HG02759 (cell line): ENCODE measurements around the gene RABGAP1.

ENCODE experiments used
- ATAC-seq: cut with Tn5 transposase; IDR thresholded peaks from one replicate; pipeline ENCODE4 v1.9.1; 2021; ENCODE audit warnings: mild to moderate bottlenecking, moderate library complexity; ENCODE audit not compliant: unreplicated experiment

The RABGAP1 gene

DNA sequence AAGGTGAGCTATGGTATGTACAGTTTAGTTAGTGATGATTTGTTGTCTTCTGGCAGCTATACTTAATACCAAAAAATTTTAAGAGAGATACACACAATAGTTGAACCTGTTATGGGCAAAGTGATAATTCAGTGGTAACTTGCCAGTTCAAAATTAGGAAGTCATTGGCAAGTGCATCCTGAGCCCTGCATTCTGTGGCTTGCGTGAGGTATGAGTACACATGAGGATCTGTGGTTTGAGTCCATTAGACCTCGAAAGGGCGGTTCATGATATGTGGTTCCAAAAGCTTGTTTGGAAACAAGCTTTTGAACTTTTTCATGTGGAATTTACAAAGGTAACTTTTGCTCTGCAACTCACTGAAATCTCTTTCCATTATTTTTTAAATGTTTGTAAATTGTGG lies 139.6 kb downstream of the RABGAP1 start:
- ATAC-seq = no peak

DNA sequence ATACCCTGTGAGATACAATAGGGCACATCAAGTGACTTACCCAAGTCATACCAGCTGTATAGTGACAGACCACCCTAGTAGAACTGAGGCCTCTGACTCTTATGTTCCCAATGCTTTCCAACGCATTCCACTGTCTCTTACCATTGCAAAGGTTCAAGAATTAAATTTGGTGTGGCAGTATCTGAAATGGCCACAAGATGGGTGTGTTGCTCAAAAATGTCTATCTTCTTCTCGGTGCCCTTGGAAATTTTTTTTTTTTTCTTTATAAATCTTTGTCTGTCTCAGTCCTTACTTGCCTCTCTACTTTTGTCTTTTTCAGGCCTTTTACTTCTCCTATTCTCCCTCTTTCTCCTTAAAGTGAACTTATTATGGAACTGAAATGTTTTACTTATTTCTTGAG lies 141.0 kb downstream of the RABGAP1 start:
- no peak for ATAC-seq

DNA sequence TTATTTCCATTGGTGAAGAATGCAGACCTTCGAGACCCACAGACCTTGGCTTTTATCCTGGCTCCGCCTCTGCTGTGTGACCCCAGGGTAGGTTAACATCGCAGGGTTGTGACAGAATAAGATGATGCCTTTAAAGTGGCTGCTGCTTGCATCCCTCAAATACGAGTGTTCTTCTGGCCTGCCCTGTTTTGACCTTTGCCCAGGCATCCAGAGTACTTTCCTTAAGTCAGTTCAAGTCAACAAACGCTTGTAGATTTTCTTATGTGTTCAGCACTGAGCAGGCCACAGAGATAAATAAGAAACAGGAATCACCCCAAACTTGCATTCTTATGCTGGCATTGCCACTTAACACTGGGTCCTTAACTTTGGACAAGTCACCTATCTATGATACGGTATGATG lies 142.9 kb downstream of the RABGAP1 start:
- ATAC-seq = no peak

DNA sequence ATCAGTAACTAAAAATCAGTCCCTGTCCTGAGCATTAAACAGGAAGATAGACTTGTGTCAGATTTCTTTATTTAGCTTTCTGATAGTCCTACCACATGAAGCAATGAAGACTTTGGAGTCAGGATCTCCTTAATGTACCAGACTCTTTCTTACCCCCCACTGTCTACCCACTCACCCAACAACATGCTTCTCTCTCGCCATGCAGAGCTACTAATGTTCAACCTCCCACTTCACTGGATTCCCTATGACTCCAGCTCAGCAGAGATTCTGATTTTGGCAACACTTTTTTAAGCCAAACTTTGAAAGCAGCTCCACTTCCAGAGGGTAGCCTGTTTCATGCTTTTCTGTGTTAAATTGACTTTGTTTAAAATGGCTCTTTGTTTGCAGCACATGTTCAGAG lies 143.4 kb downstream of the RABGAP1 start:
- ATAC-seq = no peak

DNA sequence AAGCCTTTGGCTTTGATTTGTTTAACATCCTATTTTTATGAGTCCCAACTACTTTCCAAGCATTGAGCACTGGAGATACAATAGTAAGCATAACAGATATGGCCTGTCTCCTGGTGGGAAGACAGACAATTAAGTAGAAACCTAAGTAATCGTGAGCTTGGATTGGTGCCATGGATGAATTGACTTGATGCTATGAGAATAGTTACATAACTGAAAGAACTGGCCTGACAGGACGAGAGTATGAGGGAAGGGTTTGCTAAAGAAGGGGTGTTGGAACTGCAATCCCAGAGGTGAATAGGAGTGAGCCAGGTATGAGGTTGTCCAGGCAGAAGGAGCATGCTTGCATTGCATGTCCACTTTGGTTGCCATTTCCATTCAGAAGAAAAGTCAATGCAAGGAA lies 145.1 kb downstream of the RABGAP1 start:
- ATAC-seq = no peak

DNA sequence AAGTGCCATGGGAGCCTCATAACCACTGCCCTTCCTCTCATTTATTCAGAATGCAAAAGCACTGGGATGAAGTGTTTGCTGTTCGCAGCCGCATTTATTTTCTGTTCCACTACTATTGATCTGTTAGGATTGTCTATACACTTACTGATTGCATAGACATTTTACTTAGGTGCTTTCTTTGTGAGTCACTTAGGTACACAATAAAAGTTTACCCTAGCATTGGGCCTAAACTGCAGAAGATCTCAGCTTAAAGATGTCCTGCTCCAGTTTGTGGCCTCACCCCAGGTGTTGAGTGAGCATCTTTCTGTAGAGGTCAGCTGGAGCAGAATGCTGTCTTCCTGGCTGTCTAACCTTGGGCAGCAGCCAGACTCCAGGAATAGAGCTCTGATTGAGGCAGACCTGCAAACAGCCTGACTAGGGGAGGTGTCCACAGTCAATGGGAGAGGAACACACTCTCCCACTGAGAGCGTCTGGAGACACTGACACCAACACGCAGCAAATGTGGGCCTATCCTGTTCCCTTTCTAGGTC lies 146.6 kb downstream of the RABGAP1 start:
- ATAC-seq = no peak

DNA sequence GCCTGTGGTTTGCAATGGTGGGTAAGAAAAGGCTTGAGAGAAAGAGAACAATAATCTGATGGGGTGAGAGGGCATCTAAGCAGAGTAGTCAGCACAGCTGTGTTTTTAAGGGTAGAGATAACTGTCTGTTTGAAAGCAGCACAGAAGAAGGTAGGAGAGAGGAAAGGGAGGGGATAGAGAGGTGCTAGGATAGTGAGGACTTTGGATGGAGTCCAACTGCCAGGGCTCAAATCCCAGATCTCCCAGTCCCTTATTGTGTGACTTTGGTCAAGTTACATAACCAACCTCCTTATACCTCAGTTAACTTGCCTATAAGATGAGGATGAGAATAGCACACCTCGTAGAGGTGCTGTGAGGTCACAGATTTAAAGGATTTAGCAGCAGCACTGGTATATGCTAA lies 148.2 kb downstream of the RABGAP1 start:
- ATAC-seq = no peak

DNA sequence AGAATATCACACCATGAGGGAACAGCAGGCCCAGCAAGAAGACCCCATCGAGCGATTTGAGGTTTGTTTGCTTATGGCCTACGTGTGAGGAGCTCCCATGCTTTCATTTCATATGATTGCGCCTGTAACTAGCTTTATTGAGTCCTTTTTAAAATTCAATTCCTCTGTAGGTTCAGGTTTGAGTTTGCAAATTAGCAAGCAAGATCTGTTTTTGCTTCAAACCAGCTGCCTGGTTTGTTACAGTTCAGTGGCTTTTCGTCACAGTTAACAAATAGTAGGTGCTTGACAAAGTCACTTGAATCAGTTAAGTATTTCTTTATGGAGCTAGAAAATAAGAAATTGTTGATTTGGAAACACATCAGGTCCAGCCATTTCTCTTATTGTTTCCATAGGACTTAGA lies 149.0 kb downstream of the RABGAP1 start:
- ATAC-seq = no peak

DNA sequence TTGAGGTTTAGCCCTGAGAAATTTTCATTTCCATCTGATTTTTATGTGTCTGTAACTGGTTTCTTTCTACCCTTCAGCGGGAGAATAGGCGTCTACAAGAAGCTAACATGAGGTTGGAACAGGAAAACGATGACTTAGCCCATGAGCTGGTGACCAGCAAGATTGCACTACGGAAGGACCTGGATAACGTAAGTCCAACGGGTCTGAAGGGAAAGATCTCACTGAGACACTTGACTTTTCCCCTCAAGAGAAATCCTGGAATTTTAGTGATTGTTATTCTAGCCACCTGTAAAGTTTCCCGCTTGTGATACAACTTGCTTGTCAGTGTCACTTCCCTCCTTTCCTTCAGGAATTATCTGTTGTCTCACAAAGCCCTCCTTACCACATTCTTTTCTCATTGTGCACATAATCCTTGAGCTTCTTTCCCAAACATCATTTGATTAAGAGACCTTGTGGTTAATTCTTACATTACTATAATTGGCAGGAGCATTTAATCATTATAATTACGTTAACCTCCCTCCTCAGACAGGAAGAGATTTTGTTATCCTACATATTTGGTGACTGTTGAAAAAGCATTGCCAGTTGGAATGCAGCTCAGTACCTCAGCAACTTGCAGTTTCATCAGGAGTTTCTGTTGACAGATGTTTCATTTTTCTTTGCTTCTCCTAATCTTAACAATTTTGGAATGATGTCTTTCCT lies 149.5 kb downstream of the RABGAP1 start:
- no peak for ATAC-seq

DNA sequence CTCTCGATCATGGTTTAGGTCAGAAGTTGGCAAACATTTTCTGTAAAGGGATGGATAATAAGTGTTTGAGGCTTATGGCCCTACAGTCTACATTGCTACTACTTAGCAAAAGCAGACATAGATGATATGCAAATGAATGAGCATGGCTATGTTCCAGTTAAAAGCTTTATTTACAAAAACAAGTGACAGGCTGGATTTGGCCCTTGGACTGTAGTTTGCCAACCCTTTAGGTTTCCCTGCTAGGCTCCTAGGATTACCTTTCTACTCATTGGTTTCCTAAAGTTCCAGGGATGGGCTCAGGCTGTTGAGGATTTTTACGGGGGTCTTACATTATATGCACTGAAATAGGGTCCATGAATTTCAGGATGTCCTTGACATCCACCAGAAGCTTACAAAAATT lies 150.1 kb downstream of the RABGAP1 start:
- no peak for ATAC-seq

DNA sequence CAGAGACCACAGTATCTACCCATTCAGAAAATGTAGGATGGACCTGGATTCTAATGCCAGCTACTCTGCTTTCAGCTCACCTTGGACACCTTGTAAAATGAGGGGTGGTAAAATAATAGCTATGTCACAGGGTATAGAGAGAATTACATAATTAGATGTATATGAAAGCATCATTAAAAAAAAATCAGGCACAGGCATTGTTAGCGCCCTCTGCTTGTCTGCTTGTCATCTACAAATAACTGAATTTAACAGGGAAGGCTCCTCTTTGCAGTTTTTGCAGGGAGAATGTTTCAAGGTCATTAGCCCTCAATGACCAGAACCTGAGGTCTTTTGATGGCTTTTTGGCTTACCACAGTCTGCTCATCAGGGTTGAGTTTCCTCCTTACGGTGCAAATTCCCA lies 150.6 kb downstream of the RABGAP1 start:
- no peak for ATAC-seq

DNA sequence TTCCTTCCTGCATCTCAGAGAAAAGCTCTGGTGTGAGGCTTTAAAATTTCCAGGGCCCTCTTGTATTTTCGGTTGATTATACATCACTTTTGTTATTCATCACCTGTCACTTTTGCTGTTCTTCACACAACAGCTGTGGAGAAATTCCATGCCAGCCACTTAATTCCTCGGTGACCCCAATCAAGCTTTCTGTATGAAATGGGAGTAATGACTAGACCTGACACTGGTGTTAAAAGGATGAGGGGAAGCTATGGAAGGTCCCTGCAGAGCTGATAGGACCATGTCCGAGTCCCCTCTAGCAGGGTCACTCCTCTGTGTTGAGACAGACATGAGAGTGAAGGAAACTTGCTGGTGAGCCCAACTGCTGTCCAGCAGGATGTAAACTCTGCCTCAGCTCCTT lies 152.3 kb downstream of the RABGAP1 start:
- no peak for ATAC-seq

DNA sequence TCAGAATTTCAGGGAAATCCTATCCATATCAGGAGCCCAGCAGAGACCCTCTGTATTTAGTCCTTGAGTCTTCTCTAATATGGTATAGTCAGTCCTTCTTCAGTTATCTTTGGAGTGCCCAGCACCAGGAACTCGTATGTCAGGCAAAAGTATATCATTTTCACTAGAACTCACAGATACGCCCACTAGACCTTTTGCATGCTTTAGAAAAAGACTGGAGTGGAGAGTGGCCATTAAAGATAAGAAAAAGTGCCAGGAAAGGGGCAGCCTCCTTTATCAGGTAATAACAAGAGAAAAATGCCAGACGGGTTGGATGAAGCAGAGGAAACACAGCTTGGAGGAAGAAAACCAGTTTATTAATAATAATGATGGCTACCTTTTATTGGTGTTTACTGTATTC lies 156.2 kb downstream of the RABGAP1 start:
- no peak for ATAC-seq

DNA sequence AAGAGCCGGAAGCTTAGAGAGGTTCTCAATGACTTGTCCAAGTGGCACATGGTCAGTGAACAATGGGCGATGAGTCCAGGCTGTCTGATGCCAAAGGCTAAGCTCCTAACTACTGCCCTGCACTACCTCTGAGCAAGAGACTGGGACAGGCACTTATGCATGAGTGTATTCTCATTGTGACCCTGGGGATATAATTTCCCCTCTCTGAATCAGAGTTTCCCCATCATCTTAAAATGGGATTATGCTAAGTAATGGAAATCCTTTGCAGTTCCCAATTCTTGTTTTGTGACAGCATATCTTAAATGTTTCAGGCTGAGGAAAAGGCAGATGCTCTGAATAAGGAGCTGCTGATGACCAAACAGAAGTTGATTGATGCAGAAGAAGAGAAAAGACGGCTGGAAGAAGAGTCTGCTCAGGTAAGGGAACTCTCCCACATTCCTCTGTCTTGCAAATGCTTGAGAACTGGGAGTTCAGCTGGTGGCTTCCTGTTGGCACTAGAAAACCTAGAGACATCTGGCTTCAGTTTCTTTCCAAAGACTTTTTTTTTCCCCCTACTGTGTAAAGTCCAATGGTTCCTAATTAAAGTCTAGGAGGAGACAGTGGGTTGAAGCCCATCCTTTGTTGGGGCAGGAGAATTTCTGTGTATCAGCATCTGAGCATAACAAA lies 156.7 kb downstream of the RABGAP1 start:
- no peak for ATAC-seq

DNA sequence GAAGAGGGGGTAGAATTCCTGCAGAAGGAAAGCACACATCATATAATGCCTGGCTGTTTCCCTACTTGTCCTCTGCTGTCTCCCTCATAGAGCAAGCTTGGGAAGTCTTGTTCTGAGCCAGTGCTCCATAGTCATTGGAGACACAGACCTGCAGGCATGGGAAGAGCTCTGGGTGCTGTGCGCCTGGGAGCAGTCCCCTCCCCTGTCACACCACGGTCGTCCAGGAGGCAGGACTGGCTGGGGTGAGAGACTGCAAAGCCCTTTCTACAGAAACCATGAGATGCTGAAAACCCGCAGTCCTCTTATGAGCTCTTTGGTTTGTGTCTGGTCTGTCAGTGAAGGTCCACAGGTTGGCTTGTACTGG lies 157.3 kb downstream of the RABGAP1 start:
- no peak for ATAC-seq

DNA sequence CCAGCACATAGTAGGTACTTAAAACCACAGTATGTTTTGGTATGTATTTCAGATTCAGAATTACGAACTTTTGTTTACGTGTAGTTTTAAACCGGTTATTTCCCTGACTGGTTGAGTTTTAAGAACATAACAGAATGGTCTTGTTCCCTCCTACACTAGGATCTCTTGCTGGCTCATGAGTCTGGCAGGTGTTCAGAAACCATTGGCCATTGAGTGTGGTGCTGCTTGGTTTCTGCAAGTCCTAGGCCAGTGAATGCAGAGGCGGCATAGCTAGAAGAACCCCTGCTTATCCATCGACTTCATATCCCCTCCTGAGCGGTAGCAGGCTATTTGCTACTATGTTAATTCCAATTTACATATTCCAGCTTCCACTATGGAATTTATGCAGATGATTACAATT lies 158.2 kb downstream of the RABGAP1 start:
- ATAC-seq = no peak

DNA sequence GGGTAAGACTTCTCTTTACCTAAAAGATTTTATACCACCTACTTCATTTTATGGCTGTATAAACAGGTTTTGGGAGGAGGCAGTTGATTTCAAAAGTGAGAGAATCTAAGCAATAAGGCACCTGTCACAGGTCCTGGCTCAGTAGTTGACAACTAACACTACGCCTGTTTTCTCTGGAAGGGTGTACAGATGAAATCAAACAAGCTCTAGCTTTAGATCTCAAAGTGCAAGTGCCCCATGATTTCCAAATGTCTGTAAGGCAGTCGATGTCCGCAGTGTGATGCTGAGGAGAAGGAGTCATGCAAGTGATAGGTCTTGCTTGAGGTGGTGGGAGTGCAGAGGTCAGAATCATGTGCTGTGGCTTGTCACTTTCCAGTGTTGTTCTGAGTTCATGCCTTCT lies 158.7 kb downstream of the RABGAP1 start:
- no peak for ATAC-seq

DNA sequence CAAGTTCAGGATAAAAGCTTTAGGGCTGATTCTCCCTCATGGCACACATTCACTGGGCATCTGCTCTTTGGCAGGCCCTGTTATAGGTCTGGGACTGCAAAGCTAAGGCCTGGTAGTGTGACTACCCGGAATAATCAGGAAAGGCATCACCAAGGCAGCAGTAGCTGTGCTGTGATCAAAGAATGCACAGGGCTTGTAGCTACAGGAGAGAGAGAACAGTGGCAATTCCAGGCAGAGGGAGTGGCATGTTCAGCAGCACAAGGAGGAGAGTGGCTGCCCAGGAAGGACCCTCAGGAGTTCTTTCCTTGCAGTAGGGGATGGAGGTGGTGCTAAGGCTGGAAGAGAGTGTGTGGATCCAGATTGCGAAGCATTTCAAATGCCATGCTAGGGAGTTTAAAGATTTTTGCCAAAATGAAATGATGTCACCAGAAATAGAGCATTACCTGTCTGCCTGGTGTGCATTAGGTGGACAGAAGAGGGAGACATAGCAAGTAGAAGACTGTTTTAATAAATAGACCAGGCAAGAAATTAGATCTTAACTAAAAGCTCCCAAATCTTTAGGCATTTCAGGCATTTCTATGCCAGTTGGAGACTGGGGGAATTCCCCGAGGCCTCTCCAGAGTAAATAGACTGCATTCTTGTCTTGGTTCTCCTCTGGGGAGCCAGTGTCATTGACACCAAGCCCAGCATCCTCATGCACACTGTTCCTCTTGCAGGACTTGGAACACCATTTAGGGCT lies 161.7 kb downstream of the RABGAP1 start:
- no peak for ATAC-seq

DNA sequence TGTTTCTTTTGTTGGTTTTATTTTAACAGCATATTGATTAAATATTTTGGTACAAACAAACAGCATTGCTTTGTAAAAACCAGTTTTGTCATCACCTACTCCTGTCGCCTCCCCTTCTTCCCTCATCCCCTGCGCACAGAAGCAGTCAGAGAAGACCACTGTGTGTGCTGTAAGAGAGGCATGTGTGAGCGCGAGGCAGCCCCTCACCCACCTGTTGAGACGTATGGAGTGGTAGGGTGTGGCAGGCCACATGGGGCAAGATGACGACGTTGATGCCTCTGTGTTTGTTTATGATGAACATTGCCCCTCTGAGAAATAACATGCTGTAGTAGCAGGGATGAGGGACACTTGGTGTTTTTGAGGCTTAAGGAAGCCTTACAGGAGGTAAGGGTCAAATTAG lies 164.0 kb downstream of the RABGAP1 start:
- no peak for ATAC-seq

DNA sequence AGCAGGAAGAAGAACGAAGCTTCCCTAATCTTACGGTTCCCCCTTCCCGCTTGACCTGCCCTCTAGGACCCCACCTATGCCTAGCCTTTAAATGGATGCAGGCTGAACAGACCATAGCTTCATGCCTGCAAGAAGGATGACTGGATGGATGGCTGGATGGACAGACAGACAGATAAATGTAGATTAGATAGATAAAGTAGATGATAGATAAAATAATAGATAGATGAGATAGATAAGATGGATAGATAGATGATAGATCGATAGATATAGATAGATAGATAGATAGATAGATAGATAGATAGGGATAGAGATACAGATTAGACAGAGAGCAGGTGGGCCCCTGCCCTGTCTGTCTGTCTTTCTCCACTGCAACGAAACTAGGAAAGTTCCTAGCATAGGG lies 164.7 kb downstream of the RABGAP1 start:
- no peak for ATAC-seq

DNA sequence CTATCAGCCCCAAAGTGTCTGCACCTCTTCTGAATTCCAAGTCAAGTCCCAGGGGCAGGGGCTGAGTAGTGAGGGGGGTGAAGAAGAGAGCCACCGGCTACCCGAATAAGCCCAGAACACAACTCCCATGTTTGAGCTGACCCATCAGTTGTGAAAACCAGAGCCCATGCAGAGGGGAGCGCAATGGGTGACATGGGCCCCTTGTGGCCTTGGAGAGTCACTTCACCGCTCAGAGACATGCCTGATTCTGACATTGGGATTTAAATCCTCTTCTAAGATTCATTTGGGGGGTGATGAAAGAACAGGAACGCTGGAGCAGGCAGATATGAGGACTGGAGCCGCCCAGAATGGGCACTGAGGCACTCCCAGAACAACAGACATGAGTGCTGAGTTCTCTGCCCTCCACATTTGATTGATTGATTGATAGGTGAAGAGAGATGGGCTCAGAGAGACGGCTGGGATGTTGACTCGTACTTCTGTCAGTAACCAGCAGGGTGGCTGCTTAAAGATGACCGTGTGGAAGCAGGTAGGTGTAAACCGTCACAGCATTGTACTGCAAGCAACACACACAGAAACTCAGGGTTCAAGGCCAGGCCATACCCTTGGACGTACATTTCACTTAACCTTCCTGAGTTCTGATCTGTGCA lies 166.9 kb downstream of the RABGAP1 start:
- ATAC-seq = no peak

DNA sequence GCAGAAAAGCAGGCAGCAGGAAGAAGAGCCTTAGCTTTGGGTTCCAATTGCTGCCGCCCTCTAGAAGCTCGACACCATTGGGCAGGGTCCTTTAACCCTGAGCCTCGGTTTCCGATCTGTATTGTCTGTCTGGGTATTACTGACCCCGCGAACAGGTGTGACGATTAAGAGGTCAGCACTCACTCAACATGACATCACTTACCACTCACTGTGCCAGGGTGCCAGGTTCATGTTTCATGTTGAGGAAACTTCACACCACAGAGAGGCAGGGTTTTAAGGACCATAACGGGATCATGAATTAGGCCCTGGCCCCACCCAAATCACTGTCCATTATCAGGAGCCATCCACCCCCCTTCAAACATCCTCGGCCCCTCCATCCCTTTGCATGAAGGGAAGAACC lies 168.2 kb downstream of the RABGAP1 start:
- no peak for ATAC-seq
